GM19025 (cell line): ENCODE results near the gene RRN3.
"Not testable (repeated sequence)": the region's sequence is repeated elsewhere in the genome, so short reads cannot be mapped to it uniquely, and the experiment has no call there.

ENCODE experiments used
- ATAC-seq: cut with Tn5 transposase; IDR thresholded peaks from one replicate; pipeline ENCODE4 v1.9.1; 2021; ENCODE audit warnings: mild to moderate bottlenecking, low read depth, moderate library complexity; ENCODE audit not compliant: unreplicated experiment

Gene RRN3

GRCh38 chr16:15093955-15094827 is at the start of gene RRN3:
Gene RRN3, minus strand, starts transcription at chr16:15094272. Its CDS starts 39 bp downstream, at chr16:15094233.
- ATAC-seq, result peak; percentile 100

GRCh38 chr16:15143601-15144091 is 49.6 kb upstream of the RRN3 start:
- ATAC-seq, result not testable (repeated sequence)

- not testable (repeated sequence) for ATAC-seq
These were observed 49.0 kb upstream of the RRN3 start for GRCh38 chr16:15142891-15143600.

GRCh38 chr16:15142107-15142890 is 48.2 kb upstream of the RRN3 start:
- ATAC-seq, result not testable (repeated sequence)

GRCh38 chr16:15141586-15141985 is 47.5 kb upstream of the RRN3 start:
- no peak for ATAC-seq

GRCh38 chr16:15140444-15141365 is 46.6 kb upstream of the RRN3 start:
- ATAC-seq, result not testable (repeated sequence)

GRCh38 chr16:15137514-15137913 is 43.4 kb upstream of the RRN3 start:
- not testable (repeated sequence) for ATAC-seq

GRCh38 chr16:15135483-15136360 is 41.6 kb upstream of the RRN3 start:
- not testable (repeated sequence) for ATAC-seq

GRCh38 chr16:15134752-15135482 is 40.8 kb upstream of the RRN3 start:
- not testable (repeated sequence) for ATAC-seq

GRCh38 chr16:15133554-15133953 is 39.5 kb upstream of the RRN3 start:
- not testable (repeated sequence) for ATAC-seq

GRCh38 chr16:15132719-15133428 is 38.8 kb upstream of the RRN3 start:
- not testable (repeated sequence) for ATAC-seq

GRCh38 chr16:15130943-15131700 is 37.0 kb upstream of the RRN3 start:
- ATAC-seq, result not testable (repeated sequence)

- not testable (repeated sequence) for ATAC-seq
These were observed 36.3 kb upstream of the RRN3 start for GRCh38 chr16:15130256-15130932.

GRCh38 chr16:15127641-15128425 is 33.8 kb upstream of the RRN3 start:
- not testable (repeated sequence) for ATAC-seq

- ATAC-seq, result not testable (repeated sequence)
These were observed 6.4 kb upstream of the RRN3 start for GRCh38 chr16:15100372-15100987.
